H1 (cell line): ENCODE data around the gene PRMT5. TPM values are rescaled to one million over a fixed set of nuclear protein-coding genes. Genes with fewer than 3 reads are reported as not detected.

Source experiments
- CTCF ChIA-PET: fragments of 300-600 bp; sonication (Branson Sonifier 250); formaldehyde crosslinking; loops from one replicate; lab custom pipeline; 2021; ENCODE audit not compliant: partially characterized antibody; lab: Charles Lee
- POLR2A ChIA-PET: fragments of 300-600 bp; sonication (Branson Sonifier 250); formaldehyde crosslinking; loops from one replicate; lab custom pipeline; 2021; ENCODE audit warnings: inconsistent platforms; ENCODE audit not compliant: partially characterized antibody; lab: Charles Lee
- DNase-seq, 2 experiments: peaks; one replicate each; pipeline versions ENCODE4 v3.0.0 to v3.0.0-alpha.2; 2010 to 2022; ENCODE audit warnings: low spot score in 2 of 2, low read depth in 1 of 2, mixed read lengths in 1 of 2
- FAIRE-seq: peaks from 2 replicates; lab custom pipeline; 2011; peaks lifted over from hg19 to GRCh38; lab: Jason Lieb, UNC
- H2AFZ ChIP-seq: 2 replicates; pipeline ENCODE4 v1.8.1; 2012; ENCODE audit warnings: low read length, inconsistent platforms
- H2AK5ac ChIP-seq: 2 replicates; pipeline ENCODE4 v1.6.1; 2013; ENCODE audit warnings: low read depth, low read length
- H2BK120ac ChIP-seq: replicated peaks from 2 replicates; pipeline ENCODE3; 2013; ENCODE audit warnings: low read depth, low read length, inconsistent platforms
- H2BK12ac ChIP-seq: 2 replicates; pipeline ENCODE4 v1.6.1; 2013; ENCODE audit warnings: low read depth, low read length
- H2BK15ac ChIP-seq: 2 replicates; pipeline ENCODE4 v1.6.1; 2013; ENCODE audit warnings: low read length
- H2BK20ac ChIP-seq: 2 replicates; pipeline ENCODE4 v1.6.1; 2013; ENCODE audit warnings: low read length
- H2BK5ac ChIP-seq: 2 replicates; pipeline ENCODE4 v1.6.1; 2013; ENCODE audit warnings: low read depth, low read length
- H3K14ac ChIP-seq: 2 replicates; pipeline ENCODE4 v1.6.1; 2013; ENCODE audit warnings: inconsistent platforms; ENCODE audit not compliant: insufficient read length
- H3K18ac ChIP-seq: 2 replicates; pipeline ENCODE4 v1.6.1; 2013; ENCODE audit warnings: low read length; ENCODE audit errors: extremely low read depth
- H3K23ac ChIP-seq: 2 replicates; pipeline ENCODE4 v1.6.1; 2013; ENCODE audit warnings: inconsistent platforms; ENCODE audit not compliant: insufficient read length
- H3K23me2 ChIP-seq: 2 replicates; pipeline ENCODE4 v1.6.1; 2013; ENCODE audit warnings: low read depth, low read length
- H3K27ac ChIP-seq: 2 replicates; pipeline ENCODE4 v1.6.1; 2011; ENCODE audit warnings: low read depth, low read length, inconsistent platforms
- H3K27me3 ChIP-seq, 4 experiments: replicated peaks in 1 of 4; 1 replicate in 1 of 4; 2 replicates in 3 of 4; pipeline versions ENCODE4 v1.6.1 to v1.8.1; 2011 to 2013; ENCODE audit warnings: low read length in 3 of 4, mild to moderate bottlenecking in 3 of 4, inconsistent platforms in 2 of 4, mixed read lengths in 2 of 4, moderate library complexity in 1 of 4; ENCODE audit not compliant: control insufficient read depth in 3 of 4, insufficient read depth in 3 of 4; ENCODE audit errors: extremely low read depth in 1 of 4
- H3K36me3 ChIP-seq, 4 experiments: 2 replicates each; pipeline versions ENCODE4 v1.6.1 to v1.8.1; 2011 to 2013; ENCODE audit warnings: mild to moderate bottlenecking in 4 of 4, low read length in 3 of 4, moderate library complexity in 2 of 4, control low read depth in 1 of 4, inconsistent platforms in 1 of 4; ENCODE audit not compliant: insufficient read depth in 4 of 4, control insufficient read depth in 2 of 4
- H3K4ac ChIP-seq: replicated peaks from 2 replicates; pipeline ENCODE3; 2013; ENCODE audit warnings: low read length, low read depth, mixed read lengths, inconsistent platforms; ENCODE audit not compliant: insufficient read length
- H3K4me1 ChIP-seq, 4 experiments: replicated peaks in 1 of 4; 1 replicate in 1 of 4; 2 replicates in 3 of 4; pipeline versions ENCODE4 v1.6.1 to v1.8.1; 2011 to 2013; ENCODE audit warnings: low read length in 3 of 4, inconsistent platforms in 2 of 4, mixed read lengths in 1 of 4; ENCODE audit not compliant: insufficient read depth in 4 of 4, control insufficient read depth in 3 of 4
- H3K4me2 ChIP-seq, 2 experiments: 2 replicates each; pipeline versions ENCODE4 v1.6.1 to v1.8.1; 2011 to 2013; ENCODE audit warnings: low read depth in 2 of 2, low read length in 2 of 2, control low read depth in 1 of 2, inconsistent platforms in 1 of 2, mild to moderate bottlenecking in 1 of 2; ENCODE audit not compliant: insufficient read depth in 1 of 2
- H3K4me3 ChIP-seq, 4 experiments: fragments of 200-600, 300-600 bp in 1 of 4; sonication (generic), shearing (Covaris generic), sonication (Bioruptor Twin) in 1 of 4; 2 replicates each; pipeline versions ENCODE4 v1.5.1 to v1.8.1; 2011 to 2016; ENCODE audit warnings: low read length in 4 of 4, low read depth in 3 of 4, control low read depth in 2 of 4, inconsistent platforms in 2 of 4, mild to moderate bottlenecking in 2 of 4, mixed read lengths in 1 of 4, moderate library complexity in 1 of 4; ENCODE audit not compliant: insufficient read depth in 2 of 4; ENCODE audit errors: extremely low read depth in 1 of 4
- H3K56ac ChIP-seq: replicated peaks from 2 replicates; pipeline ENCODE3; 2013; ENCODE audit warnings: low read depth, mild to moderate bottlenecking, mixed read lengths, low read length, inconsistent platforms; ENCODE audit not compliant: insufficient read length
- H3K79me1 ChIP-seq: 2 replicates; pipeline ENCODE4 v1.6.1; 2013; ENCODE audit warnings: low read depth, low read length, control low read depth
- H3K79me2 ChIP-seq, 2 experiments: 2 replicates each; pipeline versions ENCODE4 v1.6.1 to v1.8.1; 2012 to 2013; ENCODE audit warnings: low read length in 2 of 2, mild to moderate bottlenecking in 2 of 2, inconsistent platforms in 1 of 2; ENCODE audit not compliant: insufficient read depth in 2 of 2, control insufficient read depth in 1 of 2
- H3K9ac ChIP-seq, 4 experiments: replicated peaks in 1 of 4; 1 replicate in 1 of 4; 2 replicates in 3 of 4; pipeline versions ENCODE4 v1.6.1 to v1.8.1; 2011 to 2013; ENCODE audit warnings: low read depth in 3 of 4, low read length in 3 of 4, control low read depth in 2 of 4, mild to moderate bottlenecking in 2 of 4, moderate library complexity in 2 of 4, inconsistent platforms in 1 of 4; ENCODE audit errors: extremely low read depth in 1 of 4
- H3K9me3 ChIP-seq, 2 experiments: 2 replicates each; pipeline versions ENCODE4 v1.6.1 to v1.8.1; 2012 to 2013; ENCODE audit warnings: mild to moderate bottlenecking in 2 of 2, moderate library complexity in 2 of 2, control low read depth in 1 of 2, inconsistent platforms in 1 of 2, low read depth in 1 of 2, low read length in 1 of 2, mixed read lengths in 1 of 2; ENCODE audit not compliant: insufficient read depth in 2 of 2
- H4K20me1 ChIP-seq, 2 experiments: replicated peaks in 1 of 2; 2 replicates each; pipeline versions ENCODE3 to v1.8.1; 2011 to 2013; ENCODE audit warnings: inconsistent platforms in 2 of 2, low read length in 2 of 2, mild to moderate bottlenecking in 1 of 2; ENCODE audit not compliant: insufficient read depth in 2 of 2, control insufficient read depth in 1 of 2
- H4K5ac ChIP-seq: 2 replicates; pipeline ENCODE4 v1.6.1; 2013; ENCODE audit warnings: low read length, low read depth, mixed read lengths, inconsistent platforms; ENCODE audit not compliant: insufficient read length
- H4K8ac ChIP-seq: 2 replicates; pipeline ENCODE4 v1.8.0; 2013; ENCODE audit warnings: mild to moderate bottlenecking, moderate library complexity, low read length, inconsistent platforms; ENCODE audit not compliant: insufficient read depth; ENCODE audit errors: extremely low read depth
- H4K91ac ChIP-seq: replicated peaks from 2 replicates; pipeline ENCODE3; 2013; ENCODE audit warnings: low read length, mixed read lengths, inconsistent platforms; ENCODE audit not compliant: insufficient read length
- NRF1 ChIP-seq: IDR thresholded peaks from 2 replicates; pipeline ENCODE4 v1.6.1; 2011; ENCODE audit warnings: mild to moderate bottlenecking, low read depth, low read length, improper control_type of control experiment
- WGBS, 2 experiments: shearing (Covaris generic) in 1 of 2; methylation state at CpG; one replicate each; pipeline versions ENCODE4 v1.1.6 to v1.1.7; 2013 to 2015; ENCODE audit warnings: low lambda C conversion rate in 2 of 2, mixed read lengths in 2 of 2, inconsistent platforms in 1 of 2, low coverage in 1 of 2, missing lambda C conversion rate in 1 of 2; ENCODE audit not compliant: insufficient replicate concordance in 2 of 2, insufficient coverage in 1 of 2, insufficient read length in 1 of 2; ENCODE audit errors: extremely low coverage in 1 of 2, missing lambda C conversion rate in 1 of 2; 5-methylcytosine and 5-hydroxymethylcytosine counted together
- polyA plus RNA-seq, 7 experiments: library from polyadenylated mRNA; depleted of rRNA in 3 of 7; stranded (reverse) in 5 of 7; unstranded in 2 of 7; fragments of >200 nt in 5 of 7; fragments of 200-250 nt in 2 of 7; gene quantifications; 1 replicate in 5 of 7; 2 replicates in 1 of 7; 4 replicates in 1 of 7; pipeline versions ENCODE4 v1.2.1 to v1.2.3, GENCODE V29; 2011 to 2013; ENCODE audit warnings: missing spikeins in 2 of 7, mixed read lengths in 2 of 7
- total RNA-seq: library from RNA; stranded (reverse); fragmentation: NEBNext Ultra II Directional; extraction: Animal tissue kit (Norgen Biotek cat#: 25700); gene quantifications from 2 replicates; pipeline ENCODE4 v1.2.1, GENCODE V29; 2021
- TF ChIP-seq, protein P1 (sequence below): IDR thresholded peaks from 2 replicates; pipeline ENCODE4 v1.6.1; 2012; ENCODE audit warnings: low read length, inconsistent platforms

PRMT5 gene
- total and polyA plus RNA-seq, 2 of the 8 experiments (the other 6 are each of a cell fraction or from before 2014, with no cell fraction given), result 171 to 402 TPM

GRCh38 chr14:22935156-22935555 is 6.0 kb upstream of the PRMT5 start:
- H2BK20ac ChIP-seq, result no peak overlapping the region
- H3K56ac ChIP-seq, result no peak overlapping the region
- H3K23me2 ChIP-seq, result peaks cover under 1% of the 10 kb centered on the region; the same call in 1 of the 2 replicates
- FAIRE-seq, result no peak
- ChIA-PET POLR2A (interaction anchor here (0.6 to 2.3 kb wide), 8 partner anchors 9 to 143 kb away, joined by 3 to 7 read pairs (median 3); partner anchors contain the start of genes AJUBA and HAUS4), CTCF (interaction anchor here (1.0 to 1.4 kb wide), 8 partner anchors 9 to 121 kb away, joined by 3 to 6 read pairs (median 4); no protein-coding TSS in a partner anchor)
- TF ChIP-seq, protein P1, sequence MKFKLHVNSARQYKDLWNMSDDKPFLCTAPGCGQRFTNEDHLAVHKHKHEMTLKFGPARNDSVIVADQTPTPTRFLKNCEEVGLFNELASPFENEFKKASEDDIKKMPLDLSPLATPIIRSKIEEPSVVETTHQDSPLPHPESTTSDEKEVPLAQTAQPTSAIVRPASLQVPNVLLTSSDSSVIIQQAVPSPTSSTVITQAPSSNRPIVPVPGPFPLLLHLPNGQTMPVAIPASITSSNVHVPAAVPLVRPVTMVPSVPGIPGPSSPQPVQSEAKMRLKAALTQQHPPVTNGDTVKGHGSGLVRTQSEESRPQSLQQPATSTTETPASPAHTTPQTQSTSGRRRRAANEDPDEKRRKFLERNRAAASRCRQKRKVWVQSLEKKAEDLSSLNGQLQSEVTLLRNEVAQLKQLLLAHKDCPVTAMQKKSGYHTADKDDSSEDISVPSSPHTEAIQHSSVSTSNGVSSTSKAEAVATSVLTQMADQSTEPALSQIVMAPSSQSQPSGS, result no peak
- TF ChIP-seq NRF1, result no peak
- no peaks in the 10 kb centered on the region for H3K79me2 ChIP-seq
- no peaks in the 10 kb centered on the region for H3K27me3 ChIP-seq
- no peak overlapping the region for H4K8ac ChIP-seq
- no peak overlapping the region for H3K27ac ChIP-seq
- no peak overlapping the region for H3K18ac ChIP-seq
- H4K5ac ChIP-seq, result no peak overlapping the region
- H3K4me1 ChIP-seq, result no peaks in the 10 kb centered on the region
- no peak overlapping the region for H2BK5ac ChIP-seq
- H2AFZ ChIP-seq, result no peak overlapping the region
- H3K23ac ChIP-seq, result no peak overlapping the region
- H2BK15ac ChIP-seq, result no peak overlapping the region
- no peak overlapping the region for H3K9ac ChIP-seq
- no peak overlapping the region for H2BK12ac ChIP-seq
- H3K36me3 ChIP-seq, result no peaks in the 10 kb centered on the region
- H2AK5ac ChIP-seq, result no peak overlapping the region
- H2BK120ac ChIP-seq, result no peak overlapping the region
- H3K9me3 ChIP-seq, result no peaks in the 10 kb centered on the region
- no peaks in the 10 kb centered on the region for H3K79me1 ChIP-seq
- H3K14ac ChIP-seq, result no peak overlapping the region
- no peaks in the 10 kb centered on the region for H4K20me1 ChIP-seq
- no peak overlapping the region for H3K4me2 ChIP-seq
- no peak overlapping the region for H3K4ac ChIP-seq
- 94% methylated on average over 1 of the region's 1 CpG; no CpG with 5 or more reads in 1 of the 2 experiments for WGBS, 2 experiments
- DNase-seq, result no peak
- no peak overlapping the region for H4K91ac ChIP-seq
- no peak overlapping the region for H3K4me3 ChIP-seq
